ENCODE results near the gene YPEL5.

The YPEL5 gene

DNA sequence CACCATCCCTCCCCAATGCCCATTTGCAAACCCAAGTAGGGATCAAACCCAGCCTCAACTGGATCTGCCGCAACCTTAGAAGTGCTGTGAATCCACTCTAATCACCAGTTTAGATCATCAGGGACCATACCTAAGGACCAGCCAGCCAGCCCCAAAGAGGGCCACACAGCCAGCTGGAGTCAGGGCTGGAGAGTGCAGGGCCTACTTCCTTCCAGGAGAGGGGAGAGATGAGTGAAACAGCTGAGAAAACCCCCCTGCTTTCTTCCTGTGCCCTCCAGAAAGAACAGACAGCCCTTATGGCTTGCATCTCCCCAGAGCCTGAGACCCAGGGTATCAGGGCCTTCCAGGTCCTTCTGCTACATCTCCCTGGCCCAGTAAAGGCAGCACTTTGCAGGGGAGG, 25.8 kb downstream of the YPEL5 start:
- no peak for DNase-seq

DNA sequence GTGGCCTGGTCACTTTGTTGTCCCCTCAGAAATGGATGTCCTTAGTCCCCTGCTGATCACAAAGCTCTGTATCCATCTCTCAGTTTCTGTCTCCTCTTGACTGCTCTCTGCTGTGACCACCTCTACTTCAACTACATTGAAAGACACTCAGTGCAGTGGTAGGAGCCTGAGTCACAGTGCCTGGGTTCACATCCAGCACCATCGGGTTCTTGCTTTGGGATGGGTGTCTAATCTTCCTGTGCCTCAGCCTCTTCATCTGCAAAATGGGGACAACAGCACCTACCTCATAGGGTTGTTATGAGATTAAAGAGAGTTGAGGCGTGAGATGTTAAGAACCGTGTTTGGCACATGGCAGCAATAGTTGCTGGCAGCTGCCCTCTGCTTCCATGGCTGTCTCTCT, 30.6 kb downstream of the YPEL5 start:
- no peak for DNase-seq

- no peak for DNase-seq
Measured at GRCh38 chr2:30177956-30178355, 31.1 kb downstream of the YPEL5 start.

GRCh38 chr2:30178618-30179434, 32.0 kb downstream of the YPEL5 start:
- DNase-seq, result no peak

GRCh38 chr2:30179536-30179935, 32.7 kb downstream of the YPEL5 start:
- DNase-seq, result no peak

GRCh38 chr2:30180226-30180625, 33.4 kb downstream of the YPEL5 start:
- no peak for DNase-seq

- DNase-seq, result no peak
Measured at GRCh38 chr2:30181176-30181575, 34.4 kb downstream of the YPEL5 start.

DNA sequence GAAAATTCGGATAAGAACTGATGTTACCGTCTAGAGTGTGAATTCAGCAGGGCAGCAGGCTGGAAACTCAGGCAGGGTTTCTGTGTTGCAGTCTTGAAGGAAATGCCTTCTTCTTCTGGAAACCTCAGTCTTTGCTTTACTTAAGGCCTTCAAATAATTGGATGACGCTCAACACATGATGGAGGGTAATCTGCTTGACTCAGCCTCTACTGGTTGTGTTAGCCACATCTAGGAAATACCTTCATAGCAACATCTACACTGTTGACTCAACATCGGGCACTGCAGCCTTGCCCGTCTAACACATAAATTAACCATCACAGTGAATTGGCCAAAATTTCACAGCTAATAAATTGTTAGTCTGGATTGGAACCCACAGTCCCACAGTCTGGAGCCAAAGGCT, 37.2 kb downstream of the YPEL5 start:
- no peak for DNase-seq

- no peak for DNase-seq
Measured at GRCh38 chr2:30185178-30185577, 38.4 kb downstream of the YPEL5 start.

DNA sequence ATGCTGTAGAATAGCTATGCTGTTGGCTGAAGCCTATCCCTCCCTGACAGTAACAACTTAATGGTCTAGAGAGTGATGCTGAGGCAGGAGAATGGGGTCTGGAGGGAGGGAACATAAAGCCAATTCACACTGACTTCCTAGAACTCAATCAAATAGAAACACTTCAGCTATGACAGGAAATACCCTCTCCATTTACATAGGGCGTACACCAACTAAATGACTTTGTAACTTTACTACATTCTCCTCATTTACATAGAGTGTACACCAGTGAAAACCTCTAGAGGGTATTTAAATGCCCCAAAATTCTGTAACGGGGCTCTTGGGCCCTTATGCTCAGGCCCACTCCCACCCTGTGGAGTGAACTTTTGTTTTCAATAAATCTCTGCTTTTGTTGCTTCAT, 41.5 kb downstream of the YPEL5 start:
- no peak for DNase-seq

- DNase-seq, result no peak
Measured at GRCh38 chr2:30190637-30191036, 43.8 kb downstream of the YPEL5 start.

DNA sequence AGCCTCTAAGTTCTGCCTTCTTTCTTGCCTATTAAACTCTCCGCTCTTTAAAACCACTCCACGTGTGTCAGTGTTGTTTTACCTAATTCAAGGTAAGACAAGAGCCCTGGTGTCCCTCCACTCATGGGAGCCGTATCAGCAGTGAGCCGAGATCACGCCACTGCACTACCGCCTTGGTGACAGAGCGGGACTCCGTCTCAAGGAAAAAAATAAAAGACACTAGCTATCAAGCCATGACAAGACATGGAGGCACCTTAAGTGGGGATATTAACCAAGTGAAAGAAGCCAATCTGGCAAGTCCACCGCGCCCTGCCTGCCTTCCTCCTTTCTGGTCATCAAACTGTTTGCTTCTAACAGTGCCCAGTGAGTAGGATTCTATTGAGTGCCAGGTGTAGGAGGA, 44.3 kb downstream of the YPEL5 start:
- DNase-seq, result no peak

DNA sequence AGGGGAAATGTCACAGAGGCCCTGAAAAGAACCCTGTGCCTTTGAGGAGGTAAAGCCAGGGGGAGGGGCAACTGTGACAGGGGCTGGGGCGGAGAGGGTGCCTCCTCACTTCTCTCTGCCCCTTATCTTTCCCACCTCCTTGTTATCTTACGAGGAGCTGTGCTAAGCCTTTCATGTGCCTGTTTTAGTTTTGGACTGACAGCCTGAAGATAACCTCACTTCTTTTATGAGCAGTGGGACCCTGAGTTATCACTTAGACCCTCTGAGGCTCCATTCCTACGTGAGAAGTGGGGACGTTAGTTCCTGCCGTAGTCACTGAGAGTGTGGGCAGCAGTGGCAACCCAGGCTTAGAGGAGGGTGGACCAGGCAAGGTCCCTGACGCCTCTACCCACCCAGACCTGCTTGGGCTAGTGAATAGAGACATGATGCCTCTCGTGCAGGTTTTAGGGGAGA, 45.0 kb downstream of the YPEL5 start:
- no peak for DNase-seq

GRCh38 chr2:30192314-30192713, 45.5 kb downstream of the YPEL5 start:
- DNase-seq, result no peak

DNA sequence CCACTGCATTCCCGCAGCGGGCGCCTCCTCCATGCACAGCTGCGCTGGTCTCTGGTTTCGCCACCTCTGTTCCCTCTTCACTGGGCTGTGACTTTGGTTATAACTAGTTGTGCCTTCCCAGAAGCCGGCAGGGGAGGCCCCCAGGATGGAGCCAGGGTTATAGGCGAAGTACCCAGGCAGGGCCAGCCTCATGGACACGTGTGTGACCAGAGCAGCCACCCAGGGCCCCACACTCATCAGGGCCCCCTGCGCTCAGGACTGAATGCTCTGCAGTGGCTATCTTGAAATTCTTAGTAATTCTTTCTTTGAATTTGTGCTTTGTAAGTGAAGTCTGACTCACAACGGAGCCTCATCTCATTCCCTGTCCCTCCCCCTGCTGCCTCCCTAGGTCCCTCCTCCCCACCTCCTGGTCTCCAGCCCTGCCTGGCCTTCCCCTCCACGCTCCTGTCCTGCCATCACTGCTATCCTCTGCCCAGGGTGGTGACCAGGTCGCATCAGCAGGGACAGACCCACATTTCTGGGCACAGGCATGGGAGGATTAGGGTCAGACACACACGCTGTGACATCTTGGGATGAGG, 46.4 kb downstream of the YPEL5 start:
- no peak for DNase-seq

DNA sequence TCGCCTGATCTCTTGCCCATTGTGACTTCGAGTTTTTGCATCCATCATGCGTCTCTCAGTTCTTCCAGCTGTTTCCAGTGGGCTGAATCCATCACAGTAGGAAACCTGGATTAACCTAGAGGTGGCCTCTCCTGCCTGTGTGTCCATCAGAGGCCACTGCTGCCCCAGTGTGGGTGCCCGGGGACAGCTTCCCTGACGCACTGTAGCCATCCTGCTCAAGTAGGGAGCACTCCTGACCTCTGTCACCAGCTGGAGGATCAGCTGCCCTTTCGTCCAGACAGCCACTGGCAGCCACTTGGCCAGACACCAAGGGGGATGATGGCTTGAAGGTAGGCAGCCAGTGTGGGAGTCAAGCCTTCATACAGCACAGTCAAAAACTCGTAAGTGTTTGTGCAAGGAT, 47.6 kb downstream of the YPEL5 start:
- no peak for DNase-seq

DNA sequence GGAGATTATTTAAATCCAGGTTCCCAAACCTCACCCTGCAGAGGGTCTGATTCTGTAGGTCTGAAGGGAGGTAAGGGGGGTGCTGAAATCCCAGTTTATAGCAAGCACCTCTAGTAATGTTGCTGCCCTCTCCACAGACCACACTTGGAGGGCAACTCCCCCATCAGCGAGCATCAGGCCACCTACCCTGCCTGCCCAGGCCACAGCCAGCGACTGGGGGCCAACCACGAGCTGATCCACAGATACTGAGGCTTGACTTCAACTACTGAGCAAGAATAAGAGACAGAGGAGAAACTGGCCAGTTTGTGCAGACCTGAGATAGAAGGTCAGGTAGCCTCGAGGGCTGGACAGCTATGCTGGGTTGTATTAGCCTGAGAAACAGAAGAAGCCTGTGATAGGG, 48.2 kb downstream of the YPEL5 start:
- DNase-seq, result no peak

GRCh38 chr2:30197570-30198192, 50.9 kb downstream of the YPEL5 start:
- no peak for DNase-seq

GRCh38 chr2:30201990-30202389, 55.2 kb downstream of the YPEL5 start:
- DNase-seq, result no peak

DNA sequence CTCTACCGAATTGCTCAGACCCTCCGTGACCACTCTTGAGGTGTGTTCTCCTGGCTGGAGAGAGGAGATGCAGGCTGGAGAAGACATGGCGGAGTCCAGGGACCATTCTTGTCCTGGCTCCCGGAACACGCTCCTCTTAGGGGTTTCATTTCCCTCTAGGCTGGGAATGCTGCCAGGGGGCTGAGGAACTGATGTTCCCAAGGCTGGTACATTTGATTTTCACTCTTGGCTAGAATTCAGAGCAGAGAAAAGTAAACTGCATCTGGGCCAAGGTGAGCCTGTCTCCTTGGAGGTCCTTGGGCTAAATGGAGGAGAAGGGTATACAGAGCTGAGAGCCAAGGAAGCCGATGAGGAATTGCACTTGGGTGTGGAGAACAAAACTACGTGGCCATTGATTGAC, 56.3 kb downstream of the YPEL5 start:
- no peak for DNase-seq

DNA sequence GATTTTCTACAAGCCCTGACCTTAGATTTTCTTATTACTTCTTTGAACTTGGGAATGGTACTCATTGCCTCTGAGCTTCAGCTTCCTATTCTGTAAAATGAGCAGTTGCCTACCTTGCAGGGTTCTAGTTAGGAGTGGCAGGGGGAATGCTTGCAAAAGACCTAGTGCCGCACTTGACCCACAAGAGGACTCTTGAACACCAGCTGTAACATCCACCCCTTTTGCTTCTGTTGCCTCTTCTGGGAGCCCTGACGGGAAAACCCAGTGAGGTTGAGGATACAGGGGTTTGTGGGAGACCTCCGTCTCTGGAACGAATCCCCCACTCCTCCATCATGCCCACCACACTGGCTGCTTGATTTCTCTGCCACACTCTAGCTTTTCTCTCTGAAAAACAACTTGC, 57.5 kb downstream of the YPEL5 start:
- DNase-seq, result no peak

- no peak for DNase-seq
Measured at GRCh38 chr2:30205456-30205855, 58.6 kb downstream of the YPEL5 start.

GRCh38 chr2:30206461-30207430, 59.9 kb downstream of the YPEL5 start:
- DNase-seq, result no peak
